SK-N-MC (cell line): ENCODE measurements around the gene PKIB.

ENCODE experiments used
- EZH2 ChIP-seq: fragments of 200-600 bp; sonication (generic); IDR thresholded peaks from one replicate; pipeline ENCODE4 v1.6.1; 2017; ENCODE audit warnings: antibody characterized with exemption
- POLR2AphosphoS5 ChIP-seq: IDR thresholded peaks from 2 replicates; pipeline ENCODE4 v1.6.1; 2012; ENCODE audit warnings: mild to moderate bottlenecking, low read depth, low read length, borderline replicate concordance

- TF ChIP-seq EZH2 (no peak), POLR2AphosphoS5 (no peak)
Measured at GRCh38 chr6:122649701-122650100, 39.5 kb downstream of the PKIB start.
